Astrocyte of the cerebellum (primary cell): ENCODE results near the gene IL23R.
"Not testable (repeated sequence)": the region's sequence is repeated elsewhere in the genome, so short reads cannot be mapped to it uniquely, and the experiment has no call there.

Experiments
- DNase-seq: peaks from one replicate; pipeline ENCODE4 v3.0.0-alpha.2; 2011; ENCODE audit warnings: low read depth
- H3K4me3 ChIP-seq: 2 replicates; pipeline ENCODE4 v1.5.1; 2011; ENCODE audit warnings: mild to moderate bottlenecking, low read depth, low read length, moderate library complexity
- in situ Hi-C: cut with HindIII; loops from 2 replicates; pipeline ENCODE4 v1.10.0; 2017; ENCODE audit warnings: low sequenced_read_pairs
- TF ChIP-seq, protein P1 (sequence below): IDR thresholded peaks from 2 replicates; pipeline ENCODE4 v1.5.1; 2012; ENCODE audit warnings: low read length, low read depth, moderate library complexity, mild to moderate bottlenecking; ENCODE audit errors: missing control alignments

IL23R gene

GRCh38 chr1:67200755-67201154 is 34.5 kb downstream of the IL23R start:
- DNase-seq, result no peak
- in situ Hi-C loops, result no loop called here
- no peak overlapping the region for H3K4me3 ChIP-seq
- TF ChIP-seq, protein P1, sequence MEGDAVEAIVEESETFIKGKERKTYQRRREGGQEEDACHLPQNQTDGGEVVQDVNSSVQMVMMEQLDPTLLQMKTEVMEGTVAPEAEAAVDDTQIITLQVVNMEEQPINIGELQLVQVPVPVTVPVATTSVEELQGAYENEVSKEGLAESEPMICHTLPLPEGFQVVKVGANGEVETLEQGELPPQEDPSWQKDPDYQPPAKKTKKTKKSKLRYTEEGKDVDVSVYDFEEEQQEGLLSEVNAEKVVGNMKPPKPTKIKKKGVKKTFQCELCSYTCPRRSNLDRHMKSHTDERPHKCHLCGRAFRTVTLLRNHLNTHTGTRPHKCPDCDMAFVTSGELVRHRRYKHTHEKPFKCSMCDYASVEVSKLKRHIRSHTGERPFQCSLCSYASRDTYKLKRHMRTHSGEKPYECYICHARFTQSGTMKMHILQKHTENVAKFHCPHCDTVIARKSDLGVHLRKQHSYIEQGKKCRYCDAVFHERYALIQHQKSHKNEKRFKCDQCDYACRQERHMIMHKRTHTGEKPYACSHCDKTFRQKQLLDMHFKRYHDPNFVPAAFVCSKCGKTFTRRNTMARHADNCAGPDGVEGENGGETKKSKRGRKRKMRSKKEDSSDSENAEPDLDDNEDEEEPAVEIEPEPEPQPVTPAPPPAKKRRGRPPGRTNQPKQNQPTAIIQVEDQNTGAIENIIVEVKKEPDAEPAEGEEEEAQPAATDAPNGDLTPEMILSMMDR, result no peak

DNA sequence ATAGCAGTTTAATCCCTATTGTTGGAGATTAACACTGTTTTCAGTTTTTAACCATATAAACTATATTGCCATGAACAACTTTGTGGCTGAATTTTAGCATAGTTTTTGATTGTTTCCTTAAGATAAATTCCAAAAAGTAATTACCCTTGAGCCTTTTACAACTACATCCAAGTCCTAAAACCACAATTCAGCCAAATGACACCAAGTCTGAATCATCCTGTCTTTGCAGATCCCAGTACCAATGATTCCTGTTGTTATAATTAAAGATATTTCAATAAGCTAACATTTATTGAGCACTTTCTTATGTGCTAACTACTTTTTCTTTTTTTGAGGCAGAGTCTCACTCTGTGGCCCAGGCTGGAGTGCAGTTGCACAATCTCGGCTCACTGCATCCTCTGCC is 35.6 kb downstream of the IL23R start:
- DNase-seq, result peak; percentile 15
- TF ChIP-seq, protein P1, result no peak
- in situ Hi-C loops, result no loop called here
- H3K4me3 ChIP-seq, result no peak overlapping the region

DNA sequence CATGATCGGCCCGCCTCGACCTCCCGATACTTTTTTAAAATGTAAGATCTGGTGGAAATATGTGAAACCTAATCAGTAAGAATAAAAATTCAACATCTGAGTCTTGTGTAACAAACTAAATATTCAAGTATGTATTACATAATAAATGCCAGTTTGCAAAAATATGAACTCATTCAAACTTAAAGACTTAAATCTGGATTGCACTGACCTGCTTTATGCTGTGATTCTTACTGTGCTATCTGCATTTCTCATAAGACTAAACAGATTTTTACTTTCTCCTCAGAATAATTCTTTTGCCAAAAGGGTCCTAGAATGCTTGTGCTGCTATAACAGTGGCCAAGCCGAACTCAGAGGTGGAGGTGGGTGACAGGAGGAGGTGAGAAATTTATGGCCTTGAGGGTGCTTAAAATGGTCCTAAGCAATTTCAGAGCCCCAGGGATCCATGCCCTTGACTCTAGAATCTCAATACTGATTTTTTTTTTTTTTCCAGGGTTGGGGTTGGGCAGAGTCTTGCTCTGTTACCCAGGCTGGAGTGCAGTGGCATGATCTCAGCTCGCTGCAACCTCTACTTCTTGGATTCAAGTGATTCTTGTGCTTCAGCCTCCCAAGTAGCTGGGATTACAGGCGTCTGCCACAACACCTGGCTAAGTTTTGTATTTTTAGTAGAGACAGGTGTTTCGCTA is 38.2 kb downstream of the IL23R start:
- in situ Hi-C loops, result no loop called here
- TF ChIP-seq, protein P1, result no peak
- no peak for DNase-seq
- no peak overlapping the region for H3K4me3 ChIP-seq

- DNase-seq, H3K4me3 ChIP-seq, in situ Hi-C loops: not testable (repeated sequence)
These were observed 41.1 kb downstream of the IL23R start for GRCh38 chr1:67207398-67207797.

DNA sequence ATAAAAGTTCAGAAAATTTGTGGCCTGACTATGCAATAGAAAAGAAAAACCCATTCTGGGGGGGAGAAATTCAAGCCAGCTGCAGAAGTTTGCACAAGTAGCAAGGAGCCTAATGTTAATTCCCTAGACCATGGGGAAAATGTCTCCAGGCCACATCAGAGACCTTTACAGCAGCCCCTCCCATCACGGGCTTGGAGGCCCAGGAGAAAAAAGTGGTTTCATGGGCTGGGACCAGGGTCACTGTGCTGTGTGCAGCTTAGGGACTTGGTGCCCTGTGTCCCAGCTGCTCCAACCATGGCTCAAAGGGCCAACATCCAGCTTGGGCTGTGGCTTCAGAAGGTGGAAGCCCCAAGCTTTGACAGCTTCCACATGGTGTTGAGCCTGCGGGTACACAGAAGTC is 42.0 kb downstream of the IL23R start:
- H3K4me3 ChIP-seq, result no peak overlapping the region
- in situ Hi-C loops, result no loop called here
- DNase-seq, result no peak
- TF ChIP-seq, protein P1, result no peak

DNA sequence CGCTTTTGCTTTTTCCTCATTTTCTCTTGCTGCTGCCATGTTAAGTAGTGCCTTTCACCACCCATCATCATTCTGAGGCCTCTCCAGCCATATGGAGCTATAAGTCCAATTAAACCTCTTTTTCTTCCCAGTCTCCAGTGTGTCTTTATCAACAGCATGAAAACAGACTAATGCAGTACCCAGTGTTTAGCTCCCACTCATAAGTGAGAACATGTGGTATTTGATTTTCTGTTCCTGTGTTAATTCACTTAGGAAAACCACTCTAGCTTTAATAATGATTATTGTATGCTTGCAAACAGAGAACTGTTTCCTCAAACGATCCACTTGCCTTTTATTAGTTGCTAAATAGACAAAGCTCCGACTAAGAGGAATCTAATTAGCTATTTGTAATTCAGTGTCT is 43.3 kb downstream of the IL23R start:
- no peak overlapping the region for H3K4me3 ChIP-seq
- no peak for DNase-seq
- TF ChIP-seq, protein P1, result no peak
- in situ Hi-C loops, result no loop called here
